Natural killer cell (primary cell): ENCODE measurements around the gene RESP18. TPM values are rescaled to one million over a fixed set of nuclear protein-coding genes. Genes with fewer than 3 reads are reported as not detected.

Experiments
- ATAC-seq, 3 donors: fragments of 150-1000 bp in 2 of 3; fragments of 200-7000 bp in 1 of 3; cut with Tn5 transposase; 1 replicate in 1 of 3; 2 replicates in 2 of 3; pipeline ENCODE4 v1.10.0; 2021; ENCODE audit warnings: mild to moderate bottlenecking in 2 of 3, moderate library complexity in 2 of 3
- DNase-seq, 2 donors: peaks; one replicate each; pipeline versions ENCODE4 v3.0.0 to v3.0.0-alpha.2; 2013 to 2021; ENCODE audit warnings: mixed read lengths in 1 of 2
- H3K27ac ChIP-seq: one replicate; pipeline ENCODE4 v1.5.1; 2013; ENCODE audit warnings: mild to moderate bottlenecking, low read length
- H3K27me3 ChIP-seq: one replicate; pipeline ENCODE4 v1.6.1; 2013; ENCODE audit warnings: low read length; ENCODE audit not compliant: control insufficient read depth, insufficient read depth
- H3K36me3 ChIP-seq: one replicate; pipeline ENCODE4 v1.6.1; 2013; ENCODE audit warnings: low read length; ENCODE audit not compliant: control insufficient read depth, insufficient read depth
- H3K4me1 ChIP-seq: one replicate; pipeline ENCODE4 v1.6.1; 2013; ENCODE audit warnings: low read length; ENCODE audit not compliant: control insufficient read depth, insufficient read depth
- H3K4me3 ChIP-seq: one replicate; pipeline ENCODE4 v1.5.1; 2013; ENCODE audit warnings: low read length
- H3K9me3 ChIP-seq: one replicate; pipeline ENCODE4 v1.6.1; 2013; ENCODE audit warnings: low read length; ENCODE audit not compliant: control insufficient read depth, insufficient read depth
- H3K27ac Mint-ChIP-seq, 2 donors: one replicate each; pipeline ENCODE4 v1.8.0; 2022; ENCODE audit warnings: mild to moderate bottlenecking in 2 of 2, mixed read lengths in 2 of 2, moderate library complexity in 1 of 2
- H3K27me3 Mint-ChIP-seq, 2 donors: one replicate each; pipeline ENCODE4 v1.8.0; 2022; ENCODE audit warnings: low read depth in 2 of 2, mixed read lengths in 2 of 2
- H3K36me3 Mint-ChIP-seq: one replicate; pipeline ENCODE4 v1.8.0; 2022; ENCODE audit warnings: mixed read lengths
- H3K4me1 Mint-ChIP-seq, 2 donors: one replicate each; pipeline ENCODE4 v1.8.0; 2022; ENCODE audit warnings: mixed read lengths in 2 of 2
- H3K4me3 Mint-ChIP-seq: one replicate; pipeline ENCODE4 v1.8.0; 2022; ENCODE audit warnings: mild to moderate bottlenecking, moderate library complexity, mixed read lengths
- H3K9me3 Mint-ChIP-seq, 2 donors: one replicate each; pipeline ENCODE4 v1.8.0; 2022; ENCODE audit warnings: mixed read lengths in 2 of 2
- WGBS: methylation state at CpG from one replicate; pipeline ENCODE4 v1.1.7; 2013; ENCODE audit warnings: missing lambda C conversion rate; ENCODE audit not compliant: insufficient coverage; 5-methylcytosine and 5-hydroxymethylcytosine counted together
- intact Hi-C: fragments of 100-400 bp; cut with micrococcal nuclease; formaldehyde crosslinking; loops from one replicate; pipeline ENCODE4 v1.14.2; 2022
- total RNA-seq, 4 donors: library from RNA; stranded (reverse); fragments of 120-200 nt in 1 of 4; gene quantifications; one replicate each; pipeline versions ENCODE4 v1.2.3 to v1.2.4, GENCODE V29; 2013 to 2022
- TF ChIP-seq, protein P1 (sequence below): fragments of 200-600 bp; IDR thresholded peaks from one replicate; pipeline ENCODE4 v1.8.0; 2022; ENCODE audit warnings: antibody characterized with exemption

The RESP18 gene
- total RNA-seq, 3 donors from 2014 or later (not counting 1 experiment from before 2014, with no cell fraction given) = not detected

- WGBS = 1% methylated on average over 65 of the region's 65 CpGs
- ATAC-seq (peak; percentile 76 to 93 (median 80)), DNase-seq (peak; percentile 98 to 99)
- Mint-ChIP-seq H3K4me1 (peaks cover 35 to 47% of the 10 kb centered on the region in 2 donors), H3K9me3 (no peaks in the 10 kb centered on the region), H3K27ac (peak within 1 kb of the TSS; percentile 97 to 99), H3K27me3 (no peaks in the 10 kb centered on the region), H3K4me3 (peak within 1 kb of the TSS; percentile 94), H3K36me3 (no peaks in the 10 kb centered on the region)
- H3K27me3 ChIP-seq = no peaks in the 10 kb centered on the region
- no peaks in the 10 kb centered on the region for H3K9me3 ChIP-seq
- peak within 1 kb of the TSS; percentile 99 for H3K27ac ChIP-seq
- peaks cover 31% of the 10 kb centered on the region for H3K36me3 ChIP-seq
- TF ChIP-seq, protein P1, sequence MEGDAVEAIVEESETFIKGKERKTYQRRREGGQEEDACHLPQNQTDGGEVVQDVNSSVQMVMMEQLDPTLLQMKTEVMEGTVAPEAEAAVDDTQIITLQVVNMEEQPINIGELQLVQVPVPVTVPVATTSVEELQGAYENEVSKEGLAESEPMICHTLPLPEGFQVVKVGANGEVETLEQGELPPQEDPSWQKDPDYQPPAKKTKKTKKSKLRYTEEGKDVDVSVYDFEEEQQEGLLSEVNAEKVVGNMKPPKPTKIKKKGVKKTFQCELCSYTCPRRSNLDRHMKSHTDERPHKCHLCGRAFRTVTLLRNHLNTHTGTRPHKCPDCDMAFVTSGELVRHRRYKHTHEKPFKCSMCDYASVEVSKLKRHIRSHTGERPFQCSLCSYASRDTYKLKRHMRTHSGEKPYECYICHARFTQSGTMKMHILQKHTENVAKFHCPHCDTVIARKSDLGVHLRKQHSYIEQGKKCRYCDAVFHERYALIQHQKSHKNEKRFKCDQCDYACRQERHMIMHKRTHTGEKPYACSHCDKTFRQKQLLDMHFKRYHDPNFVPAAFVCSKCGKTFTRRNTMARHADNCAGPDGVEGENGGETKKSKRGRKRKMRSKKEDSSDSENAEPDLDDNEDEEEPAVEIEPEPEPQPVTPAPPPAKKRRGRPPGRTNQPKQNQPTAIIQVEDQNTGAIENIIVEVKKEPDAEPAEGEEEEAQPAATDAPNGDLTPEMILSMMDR = no peak
- peak within 1 kb of the TSS; percentile 79 for H3K4me3 ChIP-seq
- intact Hi-C loops = loop anchor here (1.0 kb wide), 7 partner anchors 16 to 119 kb away; partner anchors contain the start of genes ANKZF1, ATG9A, NHEJ1 and ZFAND2B
- peaks cover 30% of the 10 kb centered on the region for H3K4me1 ChIP-seq
These were observed 53.2 kb downstream of the RESP18 start, which contains the start of gene DNAJB2 for GRCh38 chr2:219279151-219279915. Gene DNAJB2 (plus strand): TSS chr2:219279366. CDS start chr2:219279834, 468 bp downstream.

DNA sequence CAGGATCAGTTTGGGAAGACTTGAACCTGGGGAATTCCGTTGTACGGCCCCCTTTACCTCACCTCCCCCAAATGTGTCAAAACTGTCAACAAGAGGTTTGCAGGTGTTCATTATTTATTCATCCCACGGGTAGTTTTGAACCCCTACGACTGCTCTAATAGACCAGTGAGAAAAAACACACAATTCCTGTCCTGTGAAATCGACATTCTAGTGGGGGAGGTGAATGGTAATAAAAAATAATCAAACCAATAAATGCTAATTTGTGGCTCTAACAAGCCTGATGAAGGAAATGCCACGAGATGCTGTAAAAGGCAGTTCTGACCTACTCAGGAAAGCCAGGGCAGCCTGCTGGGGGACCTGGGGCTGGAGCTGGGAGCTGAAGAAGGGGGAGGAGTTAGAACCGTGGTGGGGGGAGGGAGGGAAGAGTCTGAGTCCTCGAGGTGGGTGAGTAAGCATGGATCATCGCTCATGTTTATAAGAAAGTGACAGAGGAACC is 53.8 kb downstream of the RESP18 start:
- H3K4me3 ChIP-seq = peak overlapping the region; percentile 46
- DNase-seq (no peak), ATAC-seq (no peak)
- H3K9me3 ChIP-seq = no peaks in the 10 kb centered on the region
- peaks cover 28% of the 10 kb centered on the region for H3K36me3 ChIP-seq
- Mint-ChIP-seq H3K27ac (peak overlapping the region; percentile 97 to 99), H3K36me3 (no peaks in the 10 kb centered on the region), H3K4me1 (peaks cover 35 to 47% of the 10 kb centered on the region in 2 donors), H3K4me3 (peak overlapping the region; percentile 94), H3K9me3 (no peaks in the 10 kb centered on the region), H3K27me3 (no peaks in the 10 kb centered on the region)
- H3K27ac ChIP-seq = peak overlapping the region; percentile 94
- WGBS = 10% methylated on average over 6 of the region's 9 CpGs
- TF ChIP-seq, protein P1 = no peak
- no peaks in the 10 kb centered on the region for H3K27me3 ChIP-seq
- intact Hi-C loops = loop anchor here (1.0 kb wide), 7 partner anchors 17 to 118 kb away; partner anchors contain the start of genes ANKZF1, ATG9A, NHEJ1 and ZFAND2B
- peaks cover 30% of the 10 kb centered on the region for H3K4me1 ChIP-seq

GRCh38 chr2:219277703-219278654 is 54.6 kb downstream of the RESP18 start:
- DNase-seq (peak; percentile 76 to 88), ATAC-seq (no peak)
- intact Hi-C loops = loop anchor here (1.0 kb wide), 1 partner anchor 74 kb away; no protein-coding TSS in a partner anchor
- H3K9me3 Mint-ChIP-seq = no peaks in the 10 kb centered on the region
- no peaks in the 10 kb centered on the region for H3K9me3 ChIP-seq
- H3K4me1 Mint-ChIP-seq = peaks cover 31 to 44% of the 10 kb centered on the region in 2 donors
- no peaks in the 10 kb centered on the region for H3K36me3 Mint-ChIP-seq
- peaks cover 25% of the 10 kb centered on the region for H3K36me3 ChIP-seq
- H3K27ac ChIP-seq = peak overlapping the region; percentile 94
- H3K27ac Mint-ChIP-seq = peak overlapping the region; percentile 97 to 99
- peak overlapping the region; percentile 46 for H3K4me3 ChIP-seq
- no peaks in the 10 kb centered on the region for H3K27me3 Mint-ChIP-seq
- no peaks in the 10 kb centered on the region for H3K27me3 ChIP-seq
- 22% methylated on average over 25 of the region's 25 CpGs for WGBS
- TF ChIP-seq, protein P1 = peak; percentile 97
- peaks cover 30% of the 10 kb centered on the region for H3K4me1 ChIP-seq
- H3K4me3 Mint-ChIP-seq = peak overlapping the region; percentile 94

Other genes starting within 250 kb of the RESP18 start
- 10 to 100 TPM in 2 of 3 donors, 1 to 10 TPM in 1; 9.9 to 12.7 (median 11.0) TPM for gene NHEJ1, start 171.9 kb downstream of the RESP18 start, total RNA-seq
- gene SLC23A3, start 162.7 kb downstream of the RESP18 start, total RNA-seq = 1 to 10 TPM in 1 of 3 donors, under 1 TPM in 2; 0.48 to 1.1 (median 0.89) TPM
- 10 to 100 TPM; 64.4 to 72.4 (median 64.8) TPM for gene CNPPD1, start 155.8 kb downstream of the RESP18 start, total RNA-seq
- gene RETREG2, start 154.5 kb downstream of the RESP18 start, total RNA-seq = 10 to 100 TPM; 77.0 to 81.9 (median 79.0) TPM
- gene ZFAND2B, start 126.0 kb downstream of the RESP18 start, total RNA-seq = 10 to 100 TPM; 67.6 to 84.0 (median 83.4) TPM
- 1 to 10 TPM in 2 of 3 donors, under 1 TPM in 1; 0.93 to 3.4 (median 1.9) TPM for gene ABCB6, start 113.8 kb downstream of the RESP18 start, total RNA-seq
- 100 to 1,000 TPM in 2 of 3 donors, 10 to 100 TPM in 1; 98.1 to 110 (median 108) TPM for gene ATG9A, start 103.1 kb downstream of the RESP18 start, total RNA-seq
- 100 to 1,000 TPM; 100 to 148 (median 117) TPM for gene ANKZF1, start 102.9 kb downstream of the RESP18 start, total RNA-seq
- 1 to 10 TPM; 4.3 to 7.7 (median 4.5) TPM for gene GLB1L, start 87.3 kb downstream of the RESP18 start, total RNA-seq
- 10 to 100 TPM; 28.7 to 32.5 (median 32.4) TPM for gene STK16, start 87.3 kb downstream of the RESP18 start, total RNA-seq
- not detected for gene TUBA4B, start 79.5 kb downstream of the RESP18 start, total RNA-seq
- gene TUBA4A, start 78.8 kb downstream of the RESP18 start, total RNA-seq = 100 to 1,000 TPM; 145 to 188 (median 146) TPM
- 100 to 1,000 TPM in 1 of 3 donors, 10 to 100 TPM in 2; 70.3 to 108 (median 98.3) TPM for gene DNAJB2, start 53.4 kb downstream of the RESP18 start, total RNA-seq
- gene PTPRN, start 23.3 kb downstream of the RESP18 start, total RNA-seq = under 1 TPM in 2 of 3 donors, not detected in 1; 0.23 to 0.35 TPM
- gene DNPEP, start 55.2 kb upstream of the RESP18 start, total RNA-seq = 100 to 1,000 TPM in 2 of 3 donors, 10 to 100 TPM in 1; 97.8 to 112 (median 103) TPM
- gene DES, start 85.6 kb upstream of the RESP18 start, total RNA-seq = not detected
- 1 to 10 TPM in 2 of 3 donors, under 1 TPM in 1; 0.35 to 1.5 (median 1.2) TPM for gene SPEG, start 102.1 kb upstream of the RESP18 start, total RNA-seq
- 10 to 100 TPM; 27.6 to 36.3 (median 33.8) TPM for gene GMPPA, start 166.1 kb upstream of the RESP18 start, total RNA-seq
- gene ASIC4, start 181.7 kb upstream of the RESP18 start, total RNA-seq = under 1 TPM in 2 of 3 donors, not detected in 1; 0.12 to 0.20 TPM
- gene CHPF, start 211.1 kb upstream of the RESP18 start, total RNA-seq = 10 to 100 TPM in 2 of 3 donors, 1 to 10 TPM in 1; 9.6 to 19.2 (median 12.7) TPM
- 1 to 10 TPM; 1.7 to 2.3 (median 1.8) TPM for gene TMEM198, start 211.3 kb upstream of the RESP18 start, total RNA-seq
- 1 to 10 TPM in 1 of 3 donors, under 1 TPM in 2; 0.07 to 8.8 (median 0.32) TPM for gene OBSL1, start 238.8 kb upstream of the RESP18 start, total RNA-seq
- gene INHA, start 239.6 kb upstream of the RESP18 start, total RNA-seq = not detected